Subcutaneous abdominal adipose tissue (tissue), 5 donors: ENCODE results near the gene NDUFS4.
"Not testable (repeated sequence)": the region's sequence is repeated elsewhere in the genome, so short reads cannot be mapped to it uniquely, and the experiment has no call there.

Experiments
- H3K27ac ChIP-seq: one replicate; pipeline ENCODE4 v1.7.0; 2013; ENCODE audit warnings: low read depth, mild to moderate bottlenecking, inconsistent platforms, low read length, moderate library complexity
- H3K27me3 ChIP-seq, 5 donors: one replicate each; pipeline ENCODE4 v1.7.0; 2013; ENCODE audit warnings: low read length in 5 of 5, inconsistent platforms in 1 of 5; ENCODE audit not compliant: control insufficient read depth in 5 of 5, insufficient read depth in 4 of 5
- H3K36me3 ChIP-seq, 5 donors: one replicate each; pipeline ENCODE4 v1.7.0; 2013; ENCODE audit warnings: low read length in 5 of 5; ENCODE audit not compliant: control insufficient read depth in 5 of 5, insufficient read depth in 5 of 5
- H3K4me1 ChIP-seq, 5 donors: one replicate each; pipeline ENCODE4 v1.7.0; 2013; ENCODE audit warnings: low read length in 5 of 5, mild to moderate bottlenecking in 3 of 5, moderate library complexity in 1 of 5; ENCODE audit not compliant: control insufficient read depth in 5 of 5, insufficient read depth in 5 of 5
- H3K4me3 ChIP-seq, 5 donors: one replicate each; pipeline ENCODE4 v1.7.0; 2013; ENCODE audit warnings: low read length in 5 of 5, low read depth in 1 of 5
- H3K9ac ChIP-seq, 5 donors: one replicate each; pipeline ENCODE4 v1.7.0; 2013; ENCODE audit warnings: low read length in 5 of 5, mild to moderate bottlenecking in 4 of 5, moderate library complexity in 3 of 5
- H3K9me3 ChIP-seq, 5 donors: one replicate each; pipeline ENCODE4 v1.7.0; 2013; ENCODE audit warnings: low read length in 5 of 5; ENCODE audit not compliant: control insufficient read depth in 5 of 5
- donor health status: healthy.
- donor health status: healthy.
- donor health status: healthy.
- donor health status: healthy.
- donor health status: healthy.

Gene NDUFS4

GRCh38 chr5:53547226-53547625, 13.2 kb upstream of the NDUFS4 start:
- Histone ChIP-seq H3K4me3 (no peak overlapping the region), H3K9me3 (no peaks in the 10 kb centered on the region), H3K4me1 (no peaks in the 10 kb centered on the region), H3K9ac (no peak overlapping the region), H3K27me3 (no peaks in the 10 kb centered on the region), H3K36me3 (no peaks in the 10 kb centered on the region), H3K27ac (no peak overlapping the region)

DNA sequence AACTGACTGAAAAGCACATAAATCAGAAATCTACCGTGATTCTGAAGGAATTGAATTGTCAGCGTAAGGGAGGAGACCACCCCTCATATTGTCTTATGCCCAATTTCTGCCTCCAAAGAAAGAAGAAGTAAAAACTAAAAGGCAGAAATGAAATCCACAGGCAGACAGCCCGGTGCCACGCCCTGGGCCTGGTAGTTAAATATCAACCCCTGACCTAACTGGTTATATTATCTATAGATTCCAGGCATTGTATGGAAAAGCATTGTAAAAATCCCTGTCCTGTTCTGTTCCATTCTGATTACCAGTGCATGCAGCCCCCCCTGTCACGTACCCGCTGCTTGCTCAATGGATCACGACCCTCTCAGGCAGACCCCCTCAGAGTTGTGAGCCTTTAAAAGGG, 11.9 kb upstream of the NDUFS4 start:
- H3K4me3 ChIP-seq, H3K27me3 ChIP-seq, H3K9ac ChIP-seq: not testable (repeated sequence)

GRCh38 chr5:53549792-53550191, 10.6 kb upstream of the NDUFS4 start:
- Histone ChIP-seq H3K36me3 (no peaks in the 10 kb centered on the region), H3K27ac (no peak overlapping the region), H3K4me1 (no peaks in the 10 kb centered on the region), H3K9ac (no peak overlapping the region), H3K4me3 (no peak overlapping the region), H3K9me3 (no peaks in the 10 kb centered on the region), H3K27me3 (no peaks in the 10 kb centered on the region)

More for the DNA sequence above, 11.9 kb upstream of the NDUFS4 start:
- H3K36me3 ChIP-seq, H3K9me3 ChIP-seq, H3K4me1 ChIP-seq, H3K27ac ChIP-seq: not testable (repeated sequence)

DNA sequence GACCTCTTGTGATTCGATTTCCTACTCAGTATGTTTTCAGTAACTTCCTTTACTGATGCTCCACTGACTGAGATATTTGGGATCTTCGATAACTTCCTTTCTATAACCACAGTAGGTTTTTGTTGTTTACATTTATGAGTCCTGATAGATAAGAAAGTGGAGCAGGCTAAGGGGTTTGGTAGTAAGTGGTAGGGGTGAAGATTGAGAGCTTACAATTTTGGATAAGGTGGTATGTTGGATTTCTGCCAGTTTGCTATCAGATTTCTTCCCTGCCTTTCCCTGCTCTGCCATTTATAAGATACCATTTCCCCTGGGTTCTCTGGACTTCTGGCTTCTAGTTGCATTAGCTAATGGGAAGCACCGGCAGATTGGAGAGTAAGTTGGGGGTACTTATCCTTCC, 7.9 kb upstream of the NDUFS4 start:
- Histone ChIP-seq H3K9me3 (no peaks in the 10 kb centered on the region), H3K27me3 (peaks cover 0 to 2% (median 0%) of the 10 kb centered on the region in 5 donors), H3K36me3 (no peaks in the 10 kb centered on the region), H3K27ac (no peak overlapping the region), H3K4me3 (no peak overlapping the region), H3K4me1 (no peaks in the 10 kb centered on the region), H3K9ac (no peak overlapping the region)

- Histone ChIP-seq H3K27me3 (peaks cover 0 to 5% (median 0%) of the 10 kb centered on the region in 5 donors), H3K36me3 (no peaks in the 10 kb centered on the region), H3K27ac (no peak overlapping the region), H3K9me3 (peaks cover 0 to 4% (median 0%) of the 10 kb centered on the region in 5 donors), H3K9ac (no peak overlapping the region), H3K4me1 (no peaks in the 10 kb centered on the region), H3K4me3 (no peak overlapping the region)
Observed at GRCh38 chr5:53554444-53554843, 6.0 kb upstream of the NDUFS4 start.

DNA sequence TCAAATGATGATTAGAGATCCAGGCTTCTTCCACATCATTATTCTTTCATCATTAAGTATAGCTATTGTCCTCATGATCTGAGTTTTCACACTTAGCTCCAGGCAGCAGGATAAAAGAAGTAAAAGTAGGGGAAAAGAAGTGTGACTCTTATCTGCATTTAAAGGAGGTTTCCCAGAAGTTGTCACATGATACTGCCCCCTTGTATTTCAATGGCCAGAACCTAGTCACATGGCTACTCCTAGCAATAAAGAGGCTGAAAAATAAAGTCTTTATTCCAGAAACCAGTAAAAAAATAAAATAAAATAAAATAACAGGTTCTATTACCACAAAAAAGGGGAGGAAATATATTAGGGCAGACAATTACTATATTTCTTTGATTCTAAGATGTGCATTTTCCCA, 5.3 kb upstream of the NDUFS4 start:
- Histone ChIP-seq H3K4me1 (peaks cover 0 to 6% (median 4%) of the 10 kb centered on the region in 5 donors), H3K9ac (no peak overlapping the region), H3K27me3 (peaks cover 0 to 5% (median 0%) of the 10 kb centered on the region in 5 donors), H3K9me3 (peaks cover 0 to 4% (median 0%) of the 10 kb centered on the region in 5 donors), H3K27ac (no peak overlapping the region), H3K4me3 (no peak overlapping the region), H3K36me3 (no peaks in the 10 kb centered on the region)

DNA sequence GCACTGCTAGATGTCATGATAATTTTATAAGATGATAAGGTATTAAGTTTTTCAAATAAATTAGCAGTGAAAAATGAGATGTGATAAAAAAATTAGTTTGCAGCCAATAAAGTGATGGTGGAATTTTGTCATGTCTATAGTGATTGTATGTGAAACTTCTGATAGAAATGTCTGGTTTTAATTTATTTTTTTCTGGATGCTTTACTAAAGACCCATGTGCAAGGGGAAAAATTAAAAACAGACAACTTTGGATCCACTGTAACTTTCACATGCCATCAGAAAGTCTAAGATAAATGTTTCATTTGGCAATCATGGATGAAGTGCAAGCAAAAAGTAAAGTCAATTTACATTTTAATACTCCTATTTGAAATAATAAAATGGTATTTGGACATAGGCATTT, 4.4 kb upstream of the NDUFS4 start:
- H3K36me3 ChIP-seq = no peaks in the 10 kb centered on the region
- no peak overlapping the region for H3K4me3 ChIP-seq
- H3K27me3 ChIP-seq = peaks cover 0 to 5% (median 0%) of the 10 kb centered on the region in 5 donors
- H3K4me1 ChIP-seq = peaks cover 0 to 10% (median 7%) of the 10 kb centered on the region in 5 donors
- peaks cover 0 to 4% (median 0%) of the 10 kb centered on the region in 5 donors for H3K9me3 ChIP-seq
- H3K27ac ChIP-seq = no peak overlapping the region
- no peak overlapping the region for H3K9ac ChIP-seq

DNA sequence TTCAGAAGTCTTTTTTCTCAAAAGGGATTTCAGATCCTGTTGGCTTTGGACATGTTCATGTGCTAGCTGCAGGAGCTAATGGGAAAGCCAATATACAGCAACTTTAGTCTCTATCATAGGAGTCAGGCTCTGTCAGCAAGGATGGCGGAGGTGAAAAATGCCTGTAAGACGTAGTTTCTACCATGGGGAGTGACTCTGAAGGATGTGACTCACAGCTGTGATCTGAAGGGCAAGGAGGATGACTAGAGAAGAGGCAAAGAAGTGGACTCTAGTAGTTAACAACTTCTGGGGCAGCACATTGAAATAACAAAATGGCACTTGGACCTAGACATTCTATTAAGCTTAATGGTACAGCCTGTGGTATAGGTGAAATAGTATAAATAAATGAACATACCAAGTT, 3.1 kb upstream of the NDUFS4 start:
- H3K27ac ChIP-seq = no peak overlapping the region
- peaks cover 0 to 4% (median 0%) of the 10 kb centered on the region in 5 donors for H3K9me3 ChIP-seq
- H3K4me3 ChIP-seq = no peak overlapping the region
- peaks cover 0 to 5% (median 0%) of the 10 kb centered on the region in 5 donors for H3K27me3 ChIP-seq
- H3K36me3 ChIP-seq = no peaks in the 10 kb centered on the region
- H3K4me1 ChIP-seq = peaks cover 0 to 22% (median 19%) of the 10 kb centered on the region in 5 donors
- H3K9ac ChIP-seq = no peak overlapping the region

- peaks cover 0 to 5% (median 0%) of the 10 kb centered on the region in 5 donors for H3K27me3 ChIP-seq
- H3K9me3 ChIP-seq = peaks cover 0 to 4% (median 0%) of the 10 kb centered on the region in 5 donors
- H3K4me3 ChIP-seq = no peak overlapping the region
- no peaks in the 10 kb centered on the region for H3K36me3 ChIP-seq
- no peak overlapping the region for H3K9ac ChIP-seq
- H3K4me1 ChIP-seq = peaks cover 0 to 22% (median 19%) of the 10 kb centered on the region in 5 donors
- no peak overlapping the region for H3K27ac ChIP-seq
Observed at GRCh38 chr5:53558966-53559365, 1.5 kb upstream of the NDUFS4 start.

GRCh38 chr5:53560028-53560427, 411 bp upstream of the NDUFS4 start:
- H3K27ac ChIP-seq = peak overlapping the region; percentile 86
- no peaks in the 10 kb centered on the region for H3K36me3 ChIP-seq
- H3K9me3 ChIP-seq = peaks cover 0 to 4% (median 0%) of the 10 kb centered on the region in 5 donors
- H3K27me3 ChIP-seq = peaks cover 0 to 5% (median 0%) of the 10 kb centered on the region in 5 donors
- peak overlapping the region; percentile 84 to 97 (median 90) for H3K9ac ChIP-seq
- peak overlapping the region; percentile 87 to 97 (median 97) for H3K4me3 ChIP-seq
- peaks cover 0 to 25% (median 19%) of the 10 kb centered on the region in 5 donors for H3K4me1 ChIP-seq
